ENCODE measurements around the gene FMOD.
"Not testable (repeated sequence)": the region's sequence is repeated elsewhere in the genome, so short reads cannot be mapped to it uniquely, and the experiment has no call there.

Gene FMOD

GRCh38 chr1:203326830-203327683, 23.9 kb downstream of the FMOD start:
- peak; percentile 91 to 92 for DNase-seq (ENCODE audit: low read depth in 2 of 2)

GRCh38 chr1:203325418-203326091, 25.4 kb downstream of the FMOD start:
- DNase-seq (ENCODE audit: low read depth in 2 of 2) = no peak

- no peak for DNase-seq (ENCODE audit: low read depth in 2 of 2)
Measured at GRCh38 chr1:203325026-203325417, 25.9 kb downstream of the FMOD start.

- DNase-seq (ENCODE audit: low read depth in 2 of 2) = no peak
Measured at GRCh38 chr1:203324105-203325025, 26.6 kb downstream of the FMOD start.

- DNase-seq (ENCODE audit: low read depth in 2 of 2) = no peak
Measured at GRCh38 chr1:203323587-203323986, 27.3 kb downstream of the FMOD start.

GRCh38 chr1:203322500-203323179, 28.3 kb downstream of the FMOD start:
- no peak for DNase-seq (ENCODE audit: low read depth in 2 of 2)

GRCh38 chr1:203321273-203322052, 29.5 kb downstream of the FMOD start:
- DNase-seq (ENCODE audit: low read depth in 2 of 2) = no peak

DNA sequence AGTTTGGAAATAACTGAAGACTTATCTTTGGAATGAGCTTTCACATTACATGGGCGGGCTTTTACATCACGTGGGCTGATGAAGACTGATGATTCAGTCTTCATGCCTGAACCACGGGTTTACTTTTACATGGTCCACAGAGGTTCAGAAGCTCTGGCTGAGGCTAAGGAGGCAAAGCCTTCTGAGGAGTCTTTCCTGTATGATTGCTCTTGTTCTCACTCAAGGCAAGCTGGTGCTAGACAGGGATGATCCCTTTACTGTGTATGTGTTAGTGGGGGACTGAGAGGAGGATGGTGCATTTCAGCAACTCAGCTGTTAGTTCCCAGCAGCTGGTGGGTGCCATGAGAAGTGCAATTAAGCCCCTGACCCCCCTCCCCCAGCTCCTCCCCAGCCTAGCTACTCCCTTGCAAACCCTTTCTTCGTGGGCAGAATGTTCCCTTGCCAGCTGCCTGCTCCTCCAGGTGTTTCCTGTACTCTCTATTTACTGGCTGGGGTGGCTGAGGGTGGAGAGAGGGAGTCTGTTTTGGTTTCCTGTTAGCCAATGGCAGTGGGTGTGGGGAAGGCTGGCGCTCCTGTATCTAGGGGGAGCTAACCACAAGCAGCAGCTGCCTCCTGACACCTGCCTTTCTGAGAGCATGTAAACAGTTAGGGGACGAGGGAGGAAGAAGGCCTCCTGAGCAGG, 30.2 kb downstream of the FMOD start:
- no peak for DNase-seq (ENCODE audit: low read depth in 2 of 2)

- DNase-seq (ENCODE audit: low read depth in 2 of 2) = no peak
Measured at GRCh38 chr1:203318229-203318517, 32.7 kb downstream of the FMOD start.

- no peak for DNase-seq (ENCODE audit: low read depth in 2 of 2)
Measured at GRCh38 chr1:203317429-203318228, 33.3 kb downstream of the FMOD start.

GRCh38 chr1:203316626-203317093, 34.3 kb downstream of the FMOD start:
- DNase-seq (ENCODE audit: low read depth in 2 of 2) = no peak

DNA sequence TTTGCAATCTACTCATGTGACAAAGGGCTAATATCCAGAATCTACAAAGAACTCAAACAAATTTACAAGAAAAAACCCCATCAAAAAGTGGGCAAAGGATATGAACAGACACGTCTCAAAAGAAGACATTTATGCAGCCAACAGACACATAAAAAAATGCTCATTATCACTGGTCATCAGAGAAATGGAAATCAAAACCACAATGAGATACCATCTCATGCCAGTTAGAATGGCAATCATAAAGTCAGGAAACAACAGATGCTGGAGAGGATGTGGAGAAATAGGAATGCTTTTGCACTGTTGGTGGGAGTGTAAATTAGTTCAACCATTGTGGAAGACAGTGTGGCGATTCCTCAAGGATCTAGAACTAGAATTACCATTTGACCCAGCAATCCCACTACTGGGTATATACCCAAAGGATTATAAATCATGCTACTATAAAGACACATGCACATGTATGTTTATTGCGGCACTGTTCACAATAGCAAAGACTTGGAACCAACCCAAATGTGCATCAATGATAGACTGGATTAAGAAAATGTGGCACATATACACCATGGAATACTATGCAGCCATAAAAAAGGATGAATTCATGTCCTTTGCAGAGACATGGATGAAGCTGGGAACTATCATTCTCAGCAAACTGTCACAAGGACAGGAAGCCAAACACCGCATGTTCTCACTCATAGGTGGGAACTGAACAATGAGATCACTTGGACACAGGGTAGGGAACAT, 36.7 kb downstream of the FMOD start:
- not testable (repeated sequence) for DNase-seq (ENCODE audit: low read depth in 2 of 2)

GRCh38 chr1:203311368-203312301, 39.3 kb downstream of the FMOD start:
- no peak for DNase-seq (ENCODE audit: low read depth in 2 of 2)

DNA sequence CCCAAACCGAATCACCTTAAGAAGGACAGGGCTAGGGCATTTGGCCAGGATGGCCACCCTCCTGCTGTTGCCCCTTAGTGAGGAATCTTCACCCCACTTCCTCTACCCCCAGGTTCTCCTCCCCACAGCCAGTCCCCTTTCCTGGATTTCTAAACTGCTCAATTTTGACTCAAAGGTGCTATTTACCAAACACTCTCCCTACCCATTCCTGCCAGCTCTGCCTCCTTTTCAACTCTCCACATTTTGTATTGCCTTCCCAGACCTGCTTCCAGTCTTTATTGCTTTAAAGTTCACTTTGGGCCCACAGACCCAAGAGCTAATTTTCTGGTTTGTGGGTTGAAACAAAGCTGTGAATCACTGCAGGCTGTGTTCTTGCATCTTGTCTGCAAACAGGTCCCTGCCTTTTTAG, 42.0 kb downstream of the FMOD start:
- DNase-seq (ENCODE audit: low read depth in 2 of 2) = no peak

DNA sequence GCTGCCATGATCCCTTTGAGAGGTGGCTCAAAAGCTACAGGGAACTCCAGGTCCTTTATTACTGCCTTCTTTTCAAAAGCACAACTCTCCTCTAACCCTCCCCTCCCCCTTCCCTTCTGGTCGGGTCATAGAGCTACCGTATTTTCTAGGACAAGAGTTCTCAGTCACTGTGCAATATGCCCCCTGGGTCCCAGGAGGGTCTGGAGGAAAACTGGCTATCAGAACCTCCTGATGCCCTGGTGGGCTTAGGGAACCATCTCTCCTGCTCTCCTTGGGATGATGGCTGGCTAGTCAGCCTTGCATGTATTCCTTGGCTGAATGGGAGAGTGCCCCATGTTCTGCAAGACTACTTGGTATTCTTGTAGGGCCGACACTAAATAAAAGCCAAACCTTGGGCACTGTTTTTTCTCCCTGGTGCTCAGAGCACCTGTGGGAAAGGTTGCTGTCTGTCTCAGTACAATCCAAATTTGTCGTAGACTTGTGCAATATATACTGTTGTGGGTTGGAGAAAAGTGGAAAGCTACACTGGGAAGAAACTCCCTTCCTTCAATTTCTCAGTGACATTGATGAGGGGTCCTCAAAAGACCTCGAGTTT, 42.5 kb downstream of the FMOD start:
- DNase-seq (ENCODE audit: low read depth in 2 of 2) = no peak

DNA sequence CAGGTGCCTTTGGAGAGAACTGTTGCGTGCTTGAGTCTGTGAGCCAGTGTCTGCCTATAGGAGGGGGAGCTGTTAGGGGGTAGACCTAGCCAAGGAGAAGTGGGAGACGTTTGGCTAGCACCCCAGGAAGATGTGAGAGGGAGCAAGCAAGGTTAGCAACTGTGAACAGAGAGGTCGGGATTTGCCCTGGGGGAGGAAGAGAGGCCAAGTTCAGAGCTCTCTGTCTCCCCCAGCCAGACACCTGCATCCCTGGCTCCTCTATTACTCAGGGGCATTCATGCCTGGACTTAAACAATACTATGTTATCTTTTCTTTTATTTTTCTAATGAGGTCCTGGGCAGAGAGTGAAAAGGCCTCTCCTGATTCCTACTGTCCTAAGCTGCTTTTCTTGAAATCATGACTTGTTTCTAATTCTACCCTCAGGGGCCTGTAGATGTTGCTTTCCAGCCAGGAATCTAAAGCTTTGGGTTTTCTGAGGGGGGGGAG, 43.2 kb downstream of the FMOD start:
- no peak for DNase-seq (ENCODE audit: low read depth in 2 of 2)

- no peak for DNase-seq (ENCODE audit: low read depth in 2 of 2)
Measured at GRCh38 chr1:203306965-203307541, 43.9 kb downstream of the FMOD start.

All from stimulated activated CD8-positive, alpha-beta memory T cell treated with anti-CD3 and anti-CD28 coated beads, Interleukin-2, amount 100 ng/mL, for 48 hours (primary cell).